GM12874 (cell line): ENCODE data around the gene DFFA.

ENCODE experiments used
- CTCF ChIP-seq: IDR thresholded peaks from 2 replicates; pipeline ENCODE4 v1.5.1; 2011; ENCODE audit warnings: low read depth, mild to moderate bottlenecking, control low read depth, low read length, moderate library complexity; ENCODE audit not compliant: insufficient read depth

The DFFA gene

GRCh38 chr1:10451287-10451686 lies 21.0 kb downstream of the DFFA start:
- TF ChIP-seq CTCF: no peak

- no peak for TF ChIP-seq CTCF
These were observed 21.5 kb downstream of the DFFA start for GRCh38 chr1:10450836-10451235.

GRCh38 chr1:10450156-10450814 lies 22.0 kb downstream of the DFFA start:
- no peak for TF ChIP-seq CTCF

GRCh38 chr1:10449751-10450150 lies 22.6 kb downstream of the DFFA start, which contains the start of gene CORT:
Gene CORT, plus strand, starts transcription at chr1:10450031. Its CDS starts 193 bp downstream, at chr1:10450224.
- no peak for TF ChIP-seq CTCF

- TF ChIP-seq CTCF: no peak
These were observed 25.4 kb downstream of the DFFA start for GRCh38 chr1:10446790-10447422.

- TF ChIP-seq CTCF: no peak
These were observed 27.4 kb downstream of the DFFA start for GRCh38 chr1:10444795-10445397.

- TF ChIP-seq CTCF: no peak
These were observed 28.1 kb downstream of the DFFA start for GRCh38 chr1:10444248-10444647.
